GM12878 (cell line): ENCODE data around the gene EIF3B. TPM values are rescaled to one million over a fixed set of nuclear protein-coding genes. Genes with fewer than 3 reads are reported as not detected.
A peak's percentile ranks its signal among the peaks of the same experiment; 100 is the strongest.

ENCODE experiments used
- ATF7 ChIP-seq: fragments of 450-650 bp; IDR thresholded peaks from 2 replicates; pipeline ENCODE4 v1.6.1; 2016; ENCODE audit warnings: low read depth, mild to moderate bottlenecking
- E2F8 ChIP-seq: fragments of 450-650 bp; IDR thresholded peaks from 2 replicates; pipeline ENCODE4 v1.6.1; 2018; ENCODE audit warnings: mild to moderate bottlenecking, low read depth, moderate library complexity; ENCODE audit not compliant: partially characterized antibody
- HCFC1 ChIP-seq: fragments of 150-350 bp; IDR thresholded peaks from 2 replicates; pipeline ENCODE4 v1.6.1; 2014; ENCODE audit warnings: low read length
- KAT2A ChIP-seq: conservative IDR thresholded peaks from 2 replicates; pipeline ENCODE4 v1.6.1; 2011; ENCODE audit warnings: low read depth, low read length; ENCODE audit not compliant: control insufficient read depth
- MEF2B ChIP-seq: fragments of 450-650 bp; IDR thresholded peaks from 2 replicates; pipeline ENCODE4 v1.6.1; 2018; ENCODE audit warnings: mild to moderate bottlenecking, moderate library complexity; ENCODE audit not compliant: partially characterized antibody, poor library complexity, severe bottlenecking
- NFIC ChIP-seq: IDR thresholded peaks from 2 replicates; pipeline ENCODE4 v1.6.1; 2012; ENCODE audit warnings: low read depth, mild to moderate bottlenecking, inconsistent platforms, low read length, moderate library complexity
- PML ChIP-seq: IDR thresholded peaks from 2 replicates; pipeline ENCODE4 v1.6.1; 2012; ENCODE audit warnings: low read length, inconsistent platforms
- SKIL ChIP-seq: fragments of 450-650 bp; IDR thresholded peaks from 2 replicates; pipeline ENCODE4 v1.6.1; 2017; ENCODE audit warnings: mild to moderate bottlenecking, low read depth, inconsistent platforms; ENCODE audit not compliant: poor library complexity, severe bottlenecking
- SMAD5 ChIP-seq: IDR thresholded peaks from 2 replicates; pipeline ENCODE4 v1.6.1; 2016; ENCODE audit warnings: antibody characterized with exemption, low read depth
- SUPT20H ChIP-seq: IDR thresholded peaks from 2 replicates; pipeline ENCODE4 v1.6.1; 2011; ENCODE audit warnings: low read depth, mild to moderate bottlenecking, low read length, moderate library complexity, borderline replicate concordance; ENCODE audit not compliant: control insufficient read depth
- SUZ12 ChIP-seq: fragments of 200-600 bp; sonication (generic); IDR thresholded peaks from one replicate; pipeline ENCODE4 v1.6.1; 2018; ENCODE audit warnings: antibody characterized with exemption, mild to moderate bottlenecking; ENCODE audit not compliant: unreplicated experiment
- TCF12 ChIP-seq: IDR thresholded peaks from 2 replicates; pipeline ENCODE4 v1.6.1; 2011; ENCODE audit warnings: low read depth, mild to moderate bottlenecking, low read length
- YY1 ChIP-seq: IDR thresholded peaks from 2 replicates; pipeline ENCODE4 v1.6.1; 2011; ENCODE audit warnings: low read depth, mild to moderate bottlenecking, low read length
- ZBTB33 ChIP-seq: fragments of 450-650 bp; IDR thresholded peaks from 2 replicates; pipeline ENCODE4 v1.6.1; 2017; ENCODE audit warnings: mild to moderate bottlenecking
- ZNF24 ChIP-seq: fragments of 450-650 bp; IDR thresholded peaks from 2 replicates; pipeline ENCODE4 v1.6.1; 2017; ENCODE audit warnings: antibody characterized with exemption, mild to moderate bottlenecking
- polyA plus RNA-seq, 11 experiments: library from polyadenylated mRNA; depleted of rRNA in 4 of 11; unstranded in 6 of 11; stranded (reverse) in 5 of 11; fragments of >200 nt; fragmentation: Nextera tagmentation in 4 of 11; fragmentation: Illumina TruSeq in 1 of 11; extraction: Ambion mirVana in 4 of 11; extraction: Trizol in 1 of 11; gene quantifications; 1 replicate in 1 of 11; 2 replicates in 10 of 11; pipeline versions ENCODE4 v1.2.1 to v1.2.3, GENCODE V29; 2011 to 2016; ENCODE audit warnings: inconsistent platforms in 2 of 11, missing spikeins in 2 of 11, low read depth in 1 of 11
- total RNA-seq, 4 experiments: library from RNA; depleted of rRNA in 3 of 4; stranded (reverse); fragments of >200 nt in 3 of 4; fragmentation: Illumina TruSeq in 1 of 4; extraction: Trizol in 1 of 4; gene quantifications; 2 replicates each; pipeline versions ENCODE4 v1.2.1 to v1.2.3, GENCODE V29; 2013 to 2021
- TF ChIP-seq, protein P1 (sequence below): fragments of 450-650 bp; IDR thresholded peaks from 2 replicates; pipeline ENCODE4 v1.6.1; 2017; ENCODE audit warnings: mild to moderate bottlenecking, moderate library complexity
- TF ChIP-seq, protein P2 (sequence below): fragments of 450-650 bp; IDR thresholded peaks from 2 replicates; pipeline ENCODE4 v1.6.1; 2017; ENCODE audit warnings: borderline replicate concordance

EIF3B gene
- total and polyA plus RNA-seq, 10 of the 15 experiments (the other 5 are each of a cell fraction or from before 2014, with no cell fraction given): 17.6 to 275 (median 153) TPM

GRCh38 chr7:2314209-2314955 is 40.2 kb upstream of the EIF3B start, which contains the start of gene SNX8 (continued):
- TF ChIP-seq, protein P1, sequence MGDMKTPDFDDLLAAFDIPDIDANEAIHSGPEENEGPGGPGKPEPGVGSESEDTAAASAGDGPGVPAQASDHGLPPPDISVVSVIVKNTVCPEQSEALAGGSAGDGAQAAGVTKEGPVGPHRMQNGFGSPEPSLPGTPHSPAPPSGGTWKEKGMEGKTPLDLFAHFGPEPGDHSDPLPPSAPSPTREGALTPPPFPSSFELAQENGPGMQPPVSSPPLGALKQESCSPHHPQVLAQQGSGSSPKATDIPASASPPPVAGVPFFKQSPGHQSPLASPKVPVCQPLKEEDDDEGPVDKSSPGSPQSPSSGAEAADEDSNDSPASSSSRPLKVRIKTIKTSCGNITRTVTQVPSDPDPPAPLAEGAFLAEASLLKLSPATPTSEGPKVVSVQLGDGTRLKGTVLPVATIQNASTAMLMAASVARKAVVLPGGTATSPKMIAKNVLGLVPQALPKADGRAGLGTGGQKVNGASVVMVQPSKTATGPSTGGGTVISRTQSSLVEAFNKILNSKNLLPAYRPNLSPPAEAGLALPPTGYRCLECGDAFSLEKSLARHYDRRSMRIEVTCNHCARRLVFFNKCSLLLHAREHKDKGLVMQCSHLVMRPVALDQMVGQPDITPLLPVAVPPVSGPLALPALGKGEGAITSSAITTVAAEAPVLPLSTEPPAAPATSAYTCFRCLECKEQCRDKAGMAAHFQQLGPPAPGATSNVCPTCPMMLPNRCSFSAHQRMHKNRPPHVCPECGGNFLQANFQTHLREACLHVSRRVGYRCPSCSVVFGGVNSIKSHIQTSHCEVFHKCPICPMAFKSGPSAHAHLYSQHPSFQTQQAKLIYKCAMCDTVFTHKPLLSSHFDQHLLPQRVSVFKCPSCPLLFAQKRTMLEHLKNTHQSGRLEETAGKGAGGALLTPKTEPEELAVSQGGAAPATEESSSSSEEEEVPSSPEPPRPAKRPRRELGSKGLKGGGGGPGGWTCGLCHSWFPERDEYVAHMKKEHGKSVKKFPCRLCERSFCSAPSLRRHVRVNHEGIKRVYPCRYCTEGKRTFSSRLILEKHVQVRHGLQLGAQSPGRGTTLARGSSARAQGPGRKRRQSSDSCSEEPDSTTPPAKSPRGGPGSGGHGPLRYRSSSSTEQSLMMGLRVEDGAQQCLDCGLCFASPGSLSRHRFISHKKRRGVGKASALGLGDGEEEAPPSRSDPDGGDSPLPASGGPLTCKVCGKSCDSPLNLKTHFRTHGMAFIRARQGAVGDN: peak; percentile 71
- TF ChIP-seq ZNF24: peak; percentile 100
- no peak for TF ChIP-seq PML
- TF ChIP-seq, protein P2, sequence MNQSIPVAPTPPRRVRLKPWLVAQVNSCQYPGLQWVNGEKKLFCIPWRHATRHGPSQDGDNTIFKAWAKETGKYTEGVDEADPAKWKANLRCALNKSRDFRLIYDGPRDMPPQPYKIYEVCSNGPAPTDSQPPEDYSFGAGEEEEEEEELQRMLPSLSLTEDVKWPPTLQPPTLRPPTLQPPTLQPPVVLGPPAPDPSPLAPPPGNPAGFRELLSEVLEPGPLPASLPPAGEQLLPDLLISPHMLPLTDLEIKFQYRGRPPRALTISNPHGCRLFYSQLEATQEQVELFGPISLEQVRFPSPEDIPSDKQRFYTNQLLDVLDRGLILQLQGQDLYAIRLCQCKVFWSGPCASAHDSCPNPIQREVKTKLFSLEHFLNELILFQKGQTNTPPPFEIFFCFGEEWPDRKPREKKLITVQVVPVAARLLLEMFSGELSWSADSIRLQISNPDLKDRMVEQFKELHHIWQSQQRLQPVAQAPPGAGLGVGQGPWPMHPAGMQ: no peak
- TF ChIP-seq SMAD5: no peak
- TF ChIP-seq ATF7: peak; percentile 73
- TF ChIP-seq NFIC: no peak
- no peak for TF ChIP-seq E2F8
- no peak for TF ChIP-seq KAT2A
- no peak for TF ChIP-seq SKIL
- no peak for TF ChIP-seq SUZ12
- no peak for TF ChIP-seq SUPT20H
- TF ChIP-seq ZBTB33: no peak
- TF ChIP-seq MEF2B: no peak
- TF ChIP-seq YY1: peak; percentile 63; the same call in 1 of the 2 replicates
- TF ChIP-seq HCFC1: no peak
- TF ChIP-seq TCF12: no peak
